Caco-2 (cell line): Measurements from ENCODE around the gene TMPRSS11D. TPM values are rescaled to one million over a fixed set of nuclear protein-coding genes. Genes with fewer than 3 reads are reported as not detected.

Source experiments
- BruUV-seq: library from RNA; stranded (reverse); fragments of 400-500 nt; replicated peaks from 2 replicates; lab custom pipeline; 2021; lab: Mats Ljungman, UMichigan
- CTCF ChIA-PET: fragments of 300-600 bp; sonication (Branson Sonifier 250); formaldehyde crosslinking; loops from one replicate; lab custom pipeline; 2022; ENCODE audit warnings: antibody characterized with exemption; lab: Charles Lee
- POLR2A ChIA-PET: fragments of 300-600 bp; sonication (Branson Sonifier 250); formaldehyde crosslinking; loops from one replicate; lab custom pipeline; 2022; ENCODE audit warnings: antibody characterized with exemption; lab: Charles Lee
- DNase-seq, 2 experiments: peaks; one replicate each; pipeline versions ENCODE4 v3.0.0 to v3.0.0-alpha.2; 2020 to 2022
- H3K27me3 ChIP-seq: replicated peaks from 2 replicates; pipeline ENCODE4 v1.6.0; 2011; ENCODE audit warnings: low read length; ENCODE audit not compliant: control insufficient read depth, insufficient read depth
- H3K36me3 ChIP-seq: 2 replicates; pipeline ENCODE4 v1.5.1; 2011; ENCODE audit warnings: low read length; ENCODE audit not compliant: control insufficient read depth, insufficient read depth
- H3K4me1 ChIP-seq: fragments of 250-450 bp; sonication (Bioruptor Pico); 2 replicates; pipeline ENCODE4 v1.5.1; 2020; ENCODE audit warnings: mild to moderate bottlenecking
- H3K4me3 ChIP-seq: 2 replicates; pipeline ENCODE4 v1.5.1; 2011; ENCODE audit warnings: low read depth, mild to moderate bottlenecking, control low read depth, low read length
- H3K9me3 ChIP-seq: fragments of 250-450 bp; sonication (Bioruptor Pico); 2 replicates; pipeline ENCODE4 v1.5.1; 2020; ENCODE audit warnings: mild to moderate bottlenecking, moderate library complexity
- H3K27ac Mint-ChIP-seq: one replicate; pipeline ENCODE4 v1.8.0; 2022; ENCODE audit warnings: mixed read lengths; ENCODE audit not compliant: unreplicated experiment
- H3K27me3 Mint-ChIP-seq: one replicate; pipeline ENCODE4 v1.8.0; 2022; ENCODE audit warnings: mixed read lengths; ENCODE audit not compliant: insufficient read depth, unreplicated experiment
- H3K36me3 Mint-ChIP-seq: one replicate; pipeline ENCODE4 v1.8.0; 2022; ENCODE audit warnings: mild to moderate bottlenecking, mixed read lengths; ENCODE audit not compliant: insufficient read depth, unreplicated experiment
- H3K4me1 Mint-ChIP-seq: one replicate; pipeline ENCODE4 v1.8.0; 2022; ENCODE audit warnings: low read depth, mixed read lengths; ENCODE audit not compliant: unreplicated experiment
- H3K4me3 Mint-ChIP-seq: one replicate; pipeline ENCODE4 v1.8.0; 2022; ENCODE audit warnings: mild to moderate bottlenecking, moderate library complexity, mixed read lengths; ENCODE audit not compliant: unreplicated experiment
- H3K9me3 Mint-ChIP-seq: one replicate; pipeline ENCODE4 v1.8.0; 2022; ENCODE audit warnings: mixed read lengths; ENCODE audit not compliant: unreplicated experiment
- CTCF ChIP-seq, 2 experiments: fragments of 200-600 bp in 1 of 2; IDR thresholded peaks; 1 replicate in 1 of 2; 2 replicates in 1 of 2; pipeline versions ENCODE4 v1.5.1 to v1.8.0; 2011 to 2022; ENCODE audit warnings: antibody characterized with exemption in 1 of 2, control low read depth in 1 of 2, inconsistent platforms in 1 of 2, low read depth in 1 of 2, low read length in 1 of 2, mild to moderate bottlenecking in 1 of 2, moderate library complexity in 1 of 2; ENCODE audit not compliant: insufficient read depth in 1 of 2, severe bottlenecking in 1 of 2, unreplicated experiment in 1 of 2
- intact Hi-C: fragments of 100-400 bp; cut with micrococcal nuclease; formaldehyde crosslinking; loops from one replicate; pipeline ENCODE4 v1.10.0; 2022; ENCODE audit not compliant: unreplicated experiment
- total RNA-seq: library from RNA; stranded (reverse); gene quantifications from 2 replicates; pipeline ENCODE4 v1.2.3, GENCODE V29; 2022

Gene TMPRSS11D
- total RNA-seq, 1 experiment from 2014 or later, result not detected

- H3K4me1 Mint-ChIP-seq, result no peaks in the 10 kb centered on the region
- no peak for TF ChIP-seq CTCF (IDR thresholded peaks at IDR 0.05; ENCODE audit: insufficient read depth in 1 of 2, low read depth in 1 of 2, low read length in 1 of 2, severe bottlenecking in 1 of 2, unreplicated experiment in 1 of 2)
- Histone ChIP-seq H3K27me3 (no peaks in the 10 kb centered on the region), H3K4me3 (no peak overlapping the region), H3K36me3 (no peaks in the 10 kb centered on the region), H3K9me3 (no peaks in the 10 kb centered on the region), H3K4me1 (no peaks in the 10 kb centered on the region)
- H3K4me3 Mint-ChIP-seq, result no peak overlapping the region
- POLR2A ChIA-PET, result no interaction called here
- H3K27ac Mint-ChIP-seq, result no peak overlapping the region
- H3K27me3 Mint-ChIP-seq, result no peaks in the 10 kb centered on the region
- H3K36me3 Mint-ChIP-seq, result no peaks in the 10 kb centered on the region
- no peak for DNase-seq
- intact Hi-C loops, result no loop called here
- BruUV-seq, result no TSS peak
- no peaks in the 10 kb centered on the region for H3K9me3 Mint-ChIP-seq
- CTCF ChIA-PET, result no interaction called here
Measured at GRCh38 chr4:67896421-67897065, 12.7 kb upstream of the TMPRSS11D start.

GRCh38 chr4:67894659-67895058 is 10.9 kb upstream of the TMPRSS11D start:
- BruUV-seq, result no TSS peak
- no peak for TF ChIP-seq CTCF (IDR thresholded peaks at IDR 0.05; ENCODE audit: insufficient read depth in 1 of 2, low read depth in 1 of 2, low read length in 1 of 2, severe bottlenecking in 1 of 2, unreplicated experiment in 1 of 2)
- no peak overlapping the region for H3K4me3 Mint-ChIP-seq
- no peaks in the 10 kb centered on the region for H3K4me1 Mint-ChIP-seq
- ChIA-PET CTCF (no interaction called here), POLR2A (no interaction called here)
- no peak for DNase-seq
- Histone ChIP-seq H3K4me1 (no peaks in the 10 kb centered on the region), H3K36me3 (no peaks in the 10 kb centered on the region), H3K9me3 (no peaks in the 10 kb centered on the region), H3K27me3 (no peaks in the 10 kb centered on the region), H3K4me3 (no peak overlapping the region)
- H3K27me3 Mint-ChIP-seq, result no peaks in the 10 kb centered on the region
- intact Hi-C loops, result no loop called here
- H3K9me3 Mint-ChIP-seq, result no peaks in the 10 kb centered on the region
- no peaks in the 10 kb centered on the region for H3K36me3 Mint-ChIP-seq
- H3K27ac Mint-ChIP-seq, result no peak overlapping the region

- Mint-ChIP-seq H3K4me3 (no peak overlapping the region), H3K27ac (no peak overlapping the region), H3K4me1 (no peaks in the 10 kb centered on the region), H3K27me3 (no peaks in the 10 kb centered on the region), H3K36me3 (no peaks in the 10 kb centered on the region), H3K9me3 (no peaks in the 10 kb centered on the region)
- no TSS peak for BruUV-seq
- intact Hi-C loops, result no loop called here
- no peak for DNase-seq
- ChIA-PET POLR2A (no interaction called here), CTCF (interaction anchor here (1.0 kb wide), 1 partner anchor 18 kb away, joined by 3 read pairs; no protein-coding TSS in a partner anchor)
- no peak for TF ChIP-seq CTCF (IDR thresholded peaks at IDR 0.05; ENCODE audit: insufficient read depth in 1 of 2, low read depth in 1 of 2, low read length in 1 of 2, severe bottlenecking in 1 of 2, unreplicated experiment in 1 of 2)
- H3K4me3 ChIP-seq, result no peak overlapping the region
- no peaks in the 10 kb centered on the region for H3K4me1 ChIP-seq
- no peaks in the 10 kb centered on the region for H3K27me3 ChIP-seq
- no peaks in the 10 kb centered on the region for H3K36me3 ChIP-seq
- H3K9me3 ChIP-seq, result no peaks in the 10 kb centered on the region
Measured at GRCh38 chr4:67892905-67893304, 9.1 kb upstream of the TMPRSS11D start.
